SU-DHL-6 (cell line): ENCODE results near the gene PER3.

Source experiments
- CTCF ChIP-seq: fragments of 200-600 bp; sonication (generic); IDR thresholded peaks from one replicate; pipeline ENCODE4 v1.5.1; 2017; ENCODE audit warnings: antibody characterized with exemption, mild to moderate bottlenecking, low read length, moderate library complexity; ENCODE audit not compliant: insufficient read depth, poor library complexity, severe bottlenecking
- EZH2phosphoT487 ChIP-seq: fragments of 200-600 bp; sonication (generic), shearing (Covaris generic); conservative IDR thresholded peaks from 2 replicates; pipeline ENCODE4 v1.6.1; 2018; ENCODE audit warnings: mild to moderate bottlenecking, antibody characterized with exemption, low read length, moderate library complexity, mixed read lengths

DNA sequence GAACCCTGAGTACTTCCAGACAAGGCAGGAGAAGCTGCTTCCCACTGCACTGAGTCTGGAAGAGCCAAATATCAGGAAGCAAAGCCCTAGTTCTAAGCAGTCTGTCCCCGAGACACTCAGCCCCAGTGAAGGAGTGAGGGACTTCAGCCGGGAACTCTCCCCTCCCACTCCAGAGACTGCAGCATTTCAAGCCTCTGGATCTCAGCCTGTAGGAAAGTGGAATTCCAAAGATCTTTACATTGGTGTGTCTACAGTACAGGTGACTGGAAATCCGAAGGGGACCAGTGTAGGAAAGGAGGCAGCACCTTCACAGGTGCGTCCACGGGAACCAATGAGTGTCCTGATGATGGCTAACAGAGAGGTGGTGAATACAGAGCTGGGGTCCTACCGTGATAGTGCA lies 46.0 kb upstream of the PER3 start:
- TF ChIP-seq EZH2phosphoT487 (no peak), CTCF (no peak)
